Activated T-cell treated with anti-CD3 and anti-CD28 coated beads for 48 hours (primary cell): ENCODE results near the gene SUFU.
"Not testable (repeated sequence)": the region's sequence is repeated elsewhere in the genome, so short reads cannot be mapped to it uniquely, and the experiment has no call there.

Experiments
- DNase-seq: peaks from one replicate; pipeline ENCODE4 v3.0.0-alpha.2; 2020; ENCODE audit warnings: low read depth

The SUFU gene

GRCh38 chr10:102650655-102651454 is 147.1 kb downstream of the SUFU start:
- no peak for DNase-seq

- DNase-seq = no peak
These were observed 147.8 kb downstream of the SUFU start for GRCh38 chr10:102651455-102652169.

GRCh38 chr10:102652170-102652916 is 148.6 kb downstream of the SUFU start:
- no peak for DNase-seq

- DNase-seq = no peak
These were observed 149.3 kb downstream of the SUFU start for GRCh38 chr10:102653060-102653459.

GRCh38 chr10:102654566-102654965 is 150.8 kb downstream of the SUFU start:
- DNase-seq = no peak

- DNase-seq = no peak
These were observed 151.2 kb downstream of the SUFU start for GRCh38 chr10:102654969-102655368.

GRCh38 chr10:102656026-102656425 is 152.3 kb downstream of the SUFU start:
- no peak for DNase-seq

- no peak for DNase-seq
These were observed 153.1 kb downstream of the SUFU start for GRCh38 chr10:102656791-102657371.

GRCh38 chr10:102657451-102657850 is 153.7 kb downstream of the SUFU start:
- DNase-seq = no peak

GRCh38 chr10:102657984-102658724 is 154.4 kb downstream of the SUFU start:
- DNase-seq = no peak

GRCh38 chr10:102658802-102659201 is 155.0 kb downstream of the SUFU start:
- DNase-seq = no peak

GRCh38 chr10:102660888-102661657 is 157.3 kb downstream of the SUFU start:
- DNase-seq = peak; percentile 73

- DNase-seq = no peak
These were observed 157.9 kb downstream of the SUFU start for GRCh38 chr10:102661658-102662028.

GRCh38 chr10:102665904-102666509 is 162.2 kb downstream of the SUFU start:
- DNase-seq = no peak

GRCh38 chr10:102667411-102667810 is 163.6 kb downstream of the SUFU start:
- DNase-seq = not testable (repeated sequence)

- DNase-seq = no peak
These were observed 164.7 kb downstream of the SUFU start for GRCh38 chr10:102668326-102669107.

- no peak for DNase-seq
These were observed 165.7 kb downstream of the SUFU start for GRCh38 chr10:102669206-102670064.

GRCh38 chr10:102670065-102670670 is 166.4 kb downstream of the SUFU start:
- no peak for DNase-seq
